HCEC 1CT (cell line): ENCODE results near the gene OPA1.

Source experiments
- DNase-seq: peaks from one replicate; pipeline ENCODE4 v3.0.0-alpha.2; 2017

OPA1 gene

GRCh38 chr3:193655831-193656433 is 62.9 kb downstream of the OPA1 start:
- DNase-seq, result no peak

GRCh38 chr3:193656445-193656844 is 63.4 kb downstream of the OPA1 start:
- no peak for DNase-seq

GRCh38 chr3:193656878-193657282 is 63.9 kb downstream of the OPA1 start:
- DNase-seq, result no peak

GRCh38 chr3:193660171-193660570 is 67.2 kb downstream of the OPA1 start:
- no peak for DNase-seq

- DNase-seq, result no peak
These were observed 67.8 kb downstream of the OPA1 start for GRCh38 chr3:193660698-193661411.

GRCh38 chr3:193662757-193663322 is 69.8 kb downstream of the OPA1 start:
- no peak for DNase-seq

- peak; percentile 55 for DNase-seq
These were observed 72.5 kb downstream of the OPA1 start for GRCh38 chr3:193665370-193665989.

GRCh38 chr3:193673845-193674244 is 80.8 kb downstream of the OPA1 start:
- DNase-seq, result no peak

- DNase-seq, result no peak
These were observed 81.7 kb downstream of the OPA1 start for GRCh38 chr3:193674714-193675113.

- no peak for DNase-seq
These were observed 84.7 kb downstream of the OPA1 start for GRCh38 chr3:193677734-193678133.

GRCh38 chr3:193680220-193680619 is 87.2 kb downstream of the OPA1 start:
- peak; percentile 47 for DNase-seq

GRCh38 chr3:193681631-193682030 is 88.6 kb downstream of the OPA1 start:
- DNase-seq, result no peak

GRCh38 chr3:193686665-193687483 is 93.9 kb downstream of the OPA1 start:
- peak; percentile 34 for DNase-seq

- DNase-seq, result no peak
These were observed 96.1 kb downstream of the OPA1 start for GRCh38 chr3:193688834-193689714.

GRCh38 chr3:193693774-193694173 is 100.8 kb downstream of the OPA1 start:
- no peak for DNase-seq

GRCh38 chr3:193701953-193702635 is 109.1 kb downstream of the OPA1 start:
- DNase-seq, result no peak

GRCh38 chr3:193702967-193703366 is 110.0 kb downstream of the OPA1 start:
- DNase-seq, result no peak

GRCh38 chr3:193704431-193704830 is 111.4 kb downstream of the OPA1 start:
- DNase-seq, result no peak

GRCh38 chr3:193708270-193708669 is 115.3 kb downstream of the OPA1 start:
- DNase-seq, result no peak

GRCh38 chr3:193710286-193711165 is 117.5 kb downstream of the OPA1 start:
- DNase-seq, result no peak

GRCh38 chr3:193711166-193711485 is 118.1 kb downstream of the OPA1 start:
- no peak for DNase-seq
